RPMI7951 (cell line): ENCODE results near the gene FAM153A. TPM values are rescaled to one million over a fixed set of nuclear protein-coding genes. Genes with fewer than 3 reads are reported as not detected.
"Not testable (repeated sequence)": the region's sequence is repeated elsewhere in the genome, so short reads cannot be mapped to it uniquely, and the experiment has no call there.

Source experiments
- DNase-seq: peaks from one replicate; pipeline ENCODE4 v3.0.0-alpha.2; 2012; ENCODE audit warnings: low read depth
- total RNA-seq: library from RNA; depleted of rRNA; stranded (reverse); fragments of >200 nt; shearing (Covaris generic); gene quantifications from 2 replicates; pipeline ENCODE4 v1.2.3, GENCODE V29; 2014; rRNA removed

Gene FAM153A
- not detected in 2 replicates for total RNA-seq

GRCh38 chr5:177782792-177783633 lies at the start of gene FAM153A:
TSS of gene FAM153A (minus strand) at chr5:177782899.
- DNase-seq, result not testable (repeated sequence)

- not testable (repeated sequence) for DNase-seq
These were observed 49.6 kb upstream of the FAM153A start for GRCh38 chr5:177832287-177832686.

GRCh38 chr5:177826073-177826472 lies 43.4 kb upstream of the FAM153A start:
- DNase-seq, result not testable (repeated sequence)

GRCh38 chr5:177824776-177825175 lies 42.1 kb upstream of the FAM153A start:
- DNase-seq, result not testable (repeated sequence)

- not testable (repeated sequence) for DNase-seq
These were observed 39.8 kb upstream of the FAM153A start for GRCh38 chr5:177822489-177822888.

GRCh38 chr5:177819664-177820063 lies 37.0 kb upstream of the FAM153A start:
- not testable (repeated sequence) for DNase-seq

- not testable (repeated sequence) for DNase-seq
These were observed 30.2 kb upstream of the FAM153A start for GRCh38 chr5:177812814-177813425.

GRCh38 chr5:177812160-177812743 lies 29.6 kb upstream of the FAM153A start:
- DNase-seq, result not testable (repeated sequence)

GRCh38 chr5:177809209-177809913 lies 26.7 kb upstream of the FAM153A start:
- DNase-seq, result not testable (repeated sequence)

- DNase-seq, result not testable (repeated sequence)
These were observed 25.7 kb upstream of the FAM153A start for GRCh38 chr5:177808420-177808819.

GRCh38 chr5:177807265-177807664 lies 24.6 kb upstream of the FAM153A start:
- DNase-seq, result not testable (repeated sequence)

GRCh38 chr5:177801427-177801826 lies 18.7 kb upstream of the FAM153A start:
- not testable (repeated sequence) for DNase-seq

GRCh38 chr5:177798237-177798840 lies 15.6 kb upstream of the FAM153A start:
- not testable (repeated sequence) for DNase-seq

GRCh38 chr5:177793272-177793671 lies 10.6 kb upstream of the FAM153A start:
- DNase-seq, result not testable (repeated sequence)

- not testable (repeated sequence) for DNase-seq
These were observed 8.9 kb upstream of the FAM153A start for GRCh38 chr5:177791649-177792048.

- DNase-seq, result not testable (repeated sequence)
These were observed 530 bp downstream of the FAM153A start for GRCh38 chr5:177782169-177782568.

GRCh38 chr5:177771206-177771605 lies 11.5 kb downstream of the FAM153A start:
- DNase-seq, result not testable (repeated sequence)

GRCh38 chr5:177770646-177771045 lies 12.1 kb downstream of the FAM153A start:
- DNase-seq, result not testable (repeated sequence)

- DNase-seq, result not testable (repeated sequence)
These were observed 18.8 kb downstream of the FAM153A start for GRCh38 chr5:177763737-177764508.

- not testable (repeated sequence) for DNase-seq
These were observed 21.7 kb downstream of the FAM153A start for GRCh38 chr5:177760954-177761353.
